A549 (cell line): ENCODE results near the gene DLG2. TPM values are rescaled to one million over a fixed set of nuclear protein-coding genes. Genes with fewer than 3 reads are reported as not detected.

ENCODE experiments used
- ATAC-seq, 2 experiments: fragments of 200-7000 bp in 1 of 2; fragments of >200 bp in 1 of 2; cut with Nextera tagmentation in 1 of 2; cut with Tn5 transposase in 1 of 2; 3 replicates each; pipeline versions ENCODE4 v1.8.0 to v1.9.1; 2018 to 2020; ENCODE audit warnings: mild to moderate bottlenecking in 1 of 2, moderate library complexity in 1 of 2
- CTCF ChIA-PET: fragments of 300-600 bp; sonication (Branson Sonifier 250); formaldehyde crosslinking; extraction: SDS; loops from one replicate; lab custom pipeline; 2021; ENCODE audit warnings: antibody characterized with exemption, inconsistent platforms; lab: Yijun Ruan, JAX
- POLR2A ChIA-PET: fragments of 350-600 bp; formaldehyde crosslinking; extraction: SDS; loops from one replicate; lab custom pipeline; 2021; ENCODE audit warnings: antibody characterized with exemption, inconsistent platforms; lab: Yijun Ruan, JAX
- DNase-seq, 2 experiments: peaks; one replicate each; pipeline versions ENCODE4 v3.0.0 to v3.0.0-alpha.2; 2011 to 2016; ENCODE audit warnings: low read depth in 1 of 2, low spot score in 1 of 2
- FAIRE-seq: peaks from 2 replicates; lab custom pipeline; 2011; peaks lifted over from hg19 to GRCh38; lab: Jason Lieb, UNC
- H3K27ac ChIP-seq, 2 experiments: fragments of >200 bp; sonication (Bioruptor Twin); formaldehyde crosslinking; 3 replicates each; pipeline ENCODE4 v1.5.1; 2016 to 2017
- H3K4me1 ChIP-seq: fragments of >200 bp; sonication (Bioruptor Twin); formaldehyde crosslinking; 3 replicates; pipeline ENCODE4 v1.6.1; 2016
- H3K4me2 ChIP-seq: fragments of >200 bp; sonication (Bioruptor Twin); formaldehyde crosslinking; 3 replicates; pipeline ENCODE4 v1.6.1; 2016
- H3K4me3 ChIP-seq: fragments of >200 bp; sonication (Bioruptor Twin); formaldehyde crosslinking; 3 replicates; pipeline ENCODE4 v1.5.1; 2016
- H3K9me3 ChIP-seq: fragments of >200 bp; sonication (Bioruptor Twin); formaldehyde crosslinking; 3 replicates; pipeline ENCODE4 v1.6.1; 2016
- CTCF ChIP-seq: fragments of >200 bp; sonication (Bioruptor Twin); formaldehyde crosslinking; IDR thresholded peaks from 3 replicates; pipeline ENCODE4 v1.5.1; 2016
- EHMT2 ChIP-seq: fragments of 200-600 bp; sonication (generic); IDR thresholded peaks from 2 replicates; pipeline ENCODE4 v1.6.1; 2016; ENCODE audit warnings: antibody characterized with exemption, low read depth, mild to moderate bottlenecking, moderate library complexity
- EP300 ChIP-seq, 2 experiments: fragments of >200 bp; sonication (Bioruptor Twin); formaldehyde crosslinking; IDR thresholded peaks; 2 replicates in 1 of 2; 3 replicates in 1 of 2; pipeline ENCODE4 v1.6.1; 2016 to 2017
- ESRRA ChIP-seq: fragments of 150-350 bp; IDR thresholded peaks from 2 replicates; pipeline ENCODE4 v1.6.1; 2014; ENCODE audit warnings: mild to moderate bottlenecking, low read length, borderline replicate concordance
- HMGXB4 ChIP-seq: fragments of 250-450 bp; sonication (Bioruptor Pico); IDR thresholded peaks from 2 replicates; pipeline ENCODE4 v1.5.0; 2021; ENCODE audit warnings: mild to moderate bottlenecking, moderate library complexity, borderline replicate concordance
- HOXB13 ChIP-seq: fragments of 250-450 bp; sonication (Bioruptor Pico); IDR thresholded peaks from 2 replicates; pipeline ENCODE4 v1.5.0; 2020; ENCODE audit warnings: low read depth, mild to moderate bottlenecking, moderate library complexity
- HOXB5 ChIP-seq: fragments of 250-450 bp; sonication (Bioruptor Pico); IDR thresholded peaks from 2 replicates; pipeline ENCODE4 v1.5.0; 2020; ENCODE audit warnings: mild to moderate bottlenecking, moderate library complexity
- JUN ChIP-seq, 2 experiments: fragments of >200 bp; sonication (Bioruptor Twin); formaldehyde crosslinking; IDR thresholded peaks; 2 replicates in 1 of 2; 3 replicates in 1 of 2; pipeline ENCODE4 v1.6.1; 2016 to 2017
- MYC ChIP-seq: IDR thresholded peaks from 2 replicates; pipeline ENCODE4 v1.6.1; 2012; ENCODE audit warnings: mild to moderate bottlenecking, inconsistent platforms, low read length, improper control_type of control experiment, borderline replicate concordance
- RFX5 ChIP-seq: fragments of 450-650 bp; IDR thresholded peaks from 2 replicates; pipeline ENCODE4 v1.7.1; 2014; ENCODE audit warnings: antibody characterized with exemption, mild to moderate bottlenecking, moderate library complexity
- TP53 ChIP-seq: fragments of 250-450 bp; sonication (Bioruptor Pico); IDR thresholded peaks from 2 replicates; pipeline ENCODE4 v1.5.0; 2021; ENCODE audit warnings: mild to moderate bottlenecking, moderate library complexity
- polyA plus RNA-seq, 4 experiments: library from polyadenylated mRNA; depleted of rRNA in 3 of 4; stranded (reverse); fragments of >200 nt; fragmentation: RNase III in 1 of 4; extraction: RNeasy Plus Mini Kit Qiagen cat#74134 plus additional on column Dnase treatment in 1 of 4; gene quantifications; 2 replicates in 3 of 4; 3 replicates in 1 of 4; pipeline ENCODE4 v1.2.3, GENCODE V29; 2011 to 2017
- TF ChIP-seq, protein P1 (sequence below): IDR thresholded peaks from 2 replicates; pipeline ENCODE4 v1.6.1; 2012; ENCODE audit warnings: low read depth, borderline replicate concordance
- TF ChIP-seq, protein P2 (sequence below): fragments of 450-650 bp; IDR thresholded peaks from 2 replicates; pipeline ENCODE4 v1.6.1; 2014; ENCODE audit warnings: antibody characterized with exemption

DLG2 gene
- polyA plus RNA-seq, 2 of the 4 experiments (the other 2 are of a cell fraction), result 0.26 to 0.79 TPM

DNA sequence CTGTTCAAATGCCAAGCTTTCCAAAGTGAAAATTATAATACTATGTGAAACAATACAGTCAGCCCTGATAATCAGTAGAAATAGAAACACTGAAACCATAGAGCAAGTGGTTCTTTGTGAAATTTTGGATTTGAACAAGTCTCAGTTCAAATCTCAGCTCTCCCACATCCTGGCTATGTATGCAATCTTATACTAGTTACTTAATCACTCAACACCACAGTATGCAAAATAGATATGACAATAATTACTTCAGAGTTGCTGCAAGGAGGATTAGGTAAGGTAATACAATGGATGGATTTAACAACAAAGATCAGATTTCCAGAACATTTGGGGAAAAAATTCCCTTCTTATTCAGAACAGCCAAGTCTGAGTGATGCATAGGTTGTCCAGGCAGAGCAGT is 1489.2 kb downstream of the DLG2 start:
- ATAC-seq, result no peak
- CTCF ChIA-PET, result interaction anchor here (0.6 kb wide), 1 partner anchor 30 kb away, joined by 3 read pairs; no protein-coding TSS in a partner anchor

GRCh38 chr11:84137505-84137904 is 1489.6 kb downstream of the DLG2 start:
- no peak for FAIRE-seq
- Histone ChIP-seq H3K4me3 (no peak overlapping the region), H3K4me2 (no peak overlapping the region), H3K27ac (no peak overlapping the region), H3K4me1 (no peaks in the 10 kb centered on the region), H3K9me3 (no peaks in the 10 kb centered on the region)
- CTCF ChIA-PET, result interaction anchor here (0.6 kb wide), 1 partner anchor 30 kb away, joined by 3 read pairs; no protein-coding TSS in a partner anchor
- no peak for ATAC-seq
- TF ChIP-seq, protein P1, sequence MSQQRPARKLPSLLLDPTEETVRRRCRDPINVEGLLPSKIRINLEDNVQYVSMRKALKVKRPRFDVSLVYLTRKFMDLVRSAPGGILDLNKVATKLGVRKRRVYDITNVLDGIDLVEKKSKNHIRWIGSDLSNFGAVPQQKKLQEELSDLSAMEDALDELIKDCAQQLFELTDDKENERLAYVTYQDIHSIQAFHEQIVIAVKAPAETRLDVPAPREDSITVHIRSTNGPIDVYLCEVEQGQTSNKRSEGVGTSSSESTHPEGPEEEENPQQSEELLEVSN, result no peak
- DNase-seq, result no peak
- POLR2A ChIA-PET, result no interaction called here

More for the DNA sequence above, 1489.2 kb downstream of the DLG2 start:
- POLR2A ChIA-PET, result no interaction called here
- H3K4me3 ChIP-seq, result no peak overlapping the region
- no peak overlapping the region for H3K27ac ChIP-seq
- no peak overlapping the region for H3K4me2 ChIP-seq
- H3K4me1 ChIP-seq, result no peaks in the 10 kb centered on the region
- DNase-seq (no peak), FAIRE-seq (no peak)
- H3K9me3 ChIP-seq, result no peaks in the 10 kb centered on the region
- TF ChIP-seq EHMT2 (no peak), HOXB13 (no peak), RFX5 (no peak), HMGXB4 (CRISPR knock-in tag) (no peak), EP300 (IDR thresholded peaks at IDR 0.05) (no peak), CTCF (no peak), ESRRA (no peak), MYC (no peak), TP53 (CRISPR knock-in tag) (no peak)
- TF ChIP-seq, protein P2, sequence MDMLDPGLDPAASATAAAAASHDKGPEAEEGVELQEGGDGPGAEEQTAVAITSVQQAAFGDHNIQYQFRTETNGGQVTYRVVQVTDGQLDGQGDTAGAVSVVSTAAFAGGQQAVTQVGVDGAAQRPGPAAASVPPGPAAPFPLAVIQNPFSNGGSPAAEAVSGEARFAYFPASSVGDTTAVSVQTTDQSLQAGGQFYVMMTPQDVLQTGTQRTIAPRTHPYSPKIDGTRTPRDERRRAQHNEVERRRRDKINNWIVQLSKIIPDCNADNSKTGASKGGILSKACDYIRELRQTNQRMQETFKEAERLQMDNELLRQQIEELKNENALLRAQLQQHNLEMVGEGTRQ, result no peak

DNA sequence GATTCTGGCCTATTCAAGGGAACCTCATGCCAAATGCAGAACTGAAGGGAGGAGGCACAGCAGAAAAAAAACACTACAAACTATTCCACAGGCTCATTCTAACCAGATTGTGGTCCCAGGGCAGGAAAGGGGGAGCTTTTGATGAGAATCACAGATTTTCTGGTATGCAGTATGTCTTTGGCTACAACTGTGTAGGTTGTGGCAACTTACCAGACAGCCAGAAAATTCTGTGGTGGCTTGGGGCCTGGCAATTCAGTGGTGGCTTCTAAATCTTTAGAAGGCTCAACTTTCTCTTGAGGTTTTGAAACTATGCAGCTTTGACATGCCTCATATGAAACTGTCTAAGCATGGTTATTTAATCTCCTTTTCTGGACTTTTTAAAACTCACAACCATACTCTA is 1490.2 kb downstream of the DLG2 start:
- no peak for DNase-seq
- CTCF ChIA-PET, result no interaction called here
- Histone ChIP-seq H3K27ac (no peak overlapping the region), H3K4me3 (no peak overlapping the region)
- TF ChIP-seq, protein P1, result no peak
- TF ChIP-seq HOXB5 (no peak), JUN (IDR thresholded peaks at IDR 0.05) (no peak), EHMT2 (no peak)
- TF ChIP-seq, protein P2, result no peak
- TF ChIP-seq, all 56 proteins: peak for 0
- no peak overlapping the region for H3K4me2 ChIP-seq
- no peak for ATAC-seq
- H3K9me3 ChIP-seq, result no peaks in the 10 kb centered on the region
- no peak for FAIRE-seq
- POLR2A ChIA-PET, result no interaction called here
- H3K4me1 ChIP-seq, result no peaks in the 10 kb centered on the region
